Neuron (in vitro differentiated cells): Measurements from ENCODE around the gene TTLL7.
"Not testable (repeated sequence)": the region's sequence is repeated elsewhere in the genome, so short reads cannot be mapped to it uniquely, and the experiment has no call there.

ENCODE experiments used
- H2AFZ ChIP-seq: one replicate; pipeline ENCODE4 v1.6.1; 2013; ENCODE audit warnings: low read depth, mild to moderate bottlenecking, inconsistent platforms, low read length, moderate library complexity
- H3K27me3 ChIP-seq: one replicate; pipeline ENCODE4 v1.6.1; 2013; ENCODE audit warnings: low read length; ENCODE audit not compliant: insufficient read depth
- H3K36me3 ChIP-seq: one replicate; pipeline ENCODE4 v1.6.1; 2013; ENCODE audit warnings: low read length; ENCODE audit not compliant: insufficient read depth
- H3K4me1 ChIP-seq: one replicate; pipeline ENCODE4 v1.6.1; 2013; ENCODE audit warnings: low read length; ENCODE audit not compliant: insufficient read depth
- H3K4me3 ChIP-seq: 2 replicates; pipeline ENCODE4 v1.5.1; 2013; ENCODE audit warnings: mild to moderate bottlenecking, low read length, moderate library complexity
- H3K9me3 ChIP-seq: one replicate; pipeline ENCODE4 v1.6.1; 2013; ENCODE audit warnings: low read length

Gene TTLL7

GRCh38 chr1:84006591-84006990 is 7.7 kb upstream of the TTLL7 start:
- Histone ChIP-seq H3K27me3 (peaks cover 5% of the 10 kb centered on the region), H3K4me1 (no peaks in the 10 kb centered on the region), H3K9me3 (no peaks in the 10 kb centered on the region), H3K36me3 (no peaks in the 10 kb centered on the region), H3K4me3 (no peak overlapping the region), H2AFZ (no peak overlapping the region)

- Histone ChIP-seq H3K27me3 (peaks cover 19% of the 10 kb centered on the region), H2AFZ (no peak overlapping the region), H3K4me1 (peaks cover 6% of the 10 kb centered on the region), H3K4me3 (no peak overlapping the region), H3K36me3 (no peaks in the 10 kb centered on the region), H3K9me3 (no peaks in the 10 kb centered on the region)
Measured at GRCh38 chr1:84001501-84001900, 2.6 kb upstream of the TTLL7 start.

GRCh38 chr1:84000954-84001495 is 2.1 kb upstream of the TTLL7 start:
- Histone ChIP-seq H3K4me1 (peaks cover 6% of the 10 kb centered on the region), H3K9me3 (no peaks in the 10 kb centered on the region), H3K4me3 (no peak overlapping the region), H2AFZ (no peak overlapping the region), H3K36me3 (no peaks in the 10 kb centered on the region), H3K27me3 (peaks cover 19% of the 10 kb centered on the region)

GRCh38 chr1:84000196-84000885 is 1.4 kb upstream of the TTLL7 start:
- Histone ChIP-seq H3K27me3 (peaks cover 19% of the 10 kb centered on the region), H3K4me1 (peaks cover 6% of the 10 kb centered on the region), H3K36me3 (no peaks in the 10 kb centered on the region), H3K4me3 (peak overlapping the region; percentile 82), H2AFZ (no peak overlapping the region), H3K9me3 (no peaks in the 10 kb centered on the region)

GRCh38 chr1:83999316-83999819 is 436 bp upstream of the TTLL7 start:
- peak overlapping the region; percentile 82 for H3K4me3 ChIP-seq
- H2AFZ ChIP-seq = peak overlapping the region; percentile 100
- no peaks in the 10 kb centered on the region for H3K9me3 ChIP-seq
- H3K4me1 ChIP-seq = peaks cover 6% of the 10 kb centered on the region
- no peaks in the 10 kb centered on the region for H3K36me3 ChIP-seq
- peaks cover 19% of the 10 kb centered on the region for H3K27me3 ChIP-seq

GRCh38 chr1:83998205-83998497 is 781 bp downstream of the TTLL7 start:
- peak overlapping the region; percentile 82 for H3K4me3 ChIP-seq
- peaks cover 17% of the 10 kb centered on the region for H3K27me3 ChIP-seq

GRCh38 chr1:83997631-83998030 is 1.3 kb downstream of the TTLL7 start:
- H3K9me3 ChIP-seq = no peaks in the 10 kb centered on the region

More at GRCh38 chr1:83998205-83998497, 781 bp downstream of the TTLL7 start:
- peaks cover 6% of the 10 kb centered on the region for H3K4me1 ChIP-seq
- peak overlapping the region; percentile 100 for H2AFZ ChIP-seq
- no peaks in the 10 kb centered on the region for H3K9me3 ChIP-seq
- H3K36me3 ChIP-seq = no peaks in the 10 kb centered on the region

GRCh38 chr1:83996621-83997020 is 2.3 kb downstream of the TTLL7 start:
- peaks cover 14% of the 10 kb centered on the region for H3K27me3 ChIP-seq
- no peak overlapping the region for H3K4me3 ChIP-seq
- no peak overlapping the region for H2AFZ ChIP-seq

More at GRCh38 chr1:83997631-83998030, 1.3 kb downstream of the TTLL7 start:
- Histone ChIP-seq H3K27me3 (peaks cover 15% of the 10 kb centered on the region), H3K4me1 (peaks cover 6% of the 10 kb centered on the region), H3K4me3 (no peak overlapping the region), H2AFZ (no peak overlapping the region), H3K36me3 (no peaks in the 10 kb centered on the region)

GRCh38 chr1:83996191-83996590 is 2.7 kb downstream of the TTLL7 start:
- peaks cover 6% of the 10 kb centered on the region for H3K4me1 ChIP-seq
- no peak overlapping the region for H3K4me3 ChIP-seq
- no peaks in the 10 kb centered on the region for H3K36me3 ChIP-seq
- no peaks in the 10 kb centered on the region for H3K9me3 ChIP-seq
- H3K27me3 ChIP-seq = peaks cover 10% of the 10 kb centered on the region
- H2AFZ ChIP-seq = no peak overlapping the region

More at GRCh38 chr1:83996621-83997020, 2.3 kb downstream of the TTLL7 start:
- Histone ChIP-seq H3K9me3 (no peaks in the 10 kb centered on the region), H3K36me3 (no peaks in the 10 kb centered on the region), H3K4me1 (peaks cover 6% of the 10 kb centered on the region)

- Histone ChIP-seq H3K36me3 (no peaks in the 10 kb centered on the region), H3K4me3 (no peak overlapping the region), H2AFZ (no peak overlapping the region), H3K9me3 (no peaks in the 10 kb centered on the region), H3K27me3 (peaks cover 5% of the 10 kb centered on the region), H3K4me1 (peaks cover 6% of the 10 kb centered on the region)
Measured at GRCh38 chr1:83995649-83996048, 3.3 kb downstream of the TTLL7 start.

- Histone ChIP-seq H3K4me1 (no peaks in the 10 kb centered on the region), H3K9me3 (no peaks in the 10 kb centered on the region), H3K4me3 (no peak overlapping the region), H3K27me3 (no peaks in the 10 kb centered on the region), H2AFZ (no peak overlapping the region), H3K36me3 (no peaks in the 10 kb centered on the region)
Measured at GRCh38 chr1:83994111-83994510, 4.8 kb downstream of the TTLL7 start.

- H3K36me3 ChIP-seq = no peaks in the 10 kb centered on the region
- no peak overlapping the region for H2AFZ ChIP-seq
- peaks cover 4% of the 10 kb centered on the region for H3K9me3 ChIP-seq
- no peaks in the 10 kb centered on the region for H3K4me1 ChIP-seq
- H3K27me3 ChIP-seq = no peaks in the 10 kb centered on the region
- no peak overlapping the region for H3K4me3 ChIP-seq
Measured at GRCh38 chr1:83990734-83991133, 8.2 kb downstream of the TTLL7 start.

- no peaks in the 10 kb centered on the region for H3K27me3 ChIP-seq
- no peak overlapping the region for H2AFZ ChIP-seq
- no peaks in the 10 kb centered on the region for H3K4me1 ChIP-seq
- H3K9me3 ChIP-seq = peaks cover 4% of the 10 kb centered on the region
- H3K4me3 ChIP-seq = no peak overlapping the region
- no peaks in the 10 kb centered on the region for H3K36me3 ChIP-seq
Measured at GRCh38 chr1:83985048-83985447, 13.9 kb downstream of the TTLL7 start.

GRCh38 chr1:83983918-83984317 is 15.0 kb downstream of the TTLL7 start:
- not testable (repeated sequence) for H3K36me3 ChIP-seq, H3K27me3 ChIP-seq, H3K9me3 ChIP-seq

More at GRCh38 chr1:83983918-83984317, 15.0 kb downstream of the TTLL7 start:
- not testable (repeated sequence) for H3K4me1 ChIP-seq, H2AFZ ChIP-seq, H3K4me3 ChIP-seq
